PC-3 (cell line): ENCODE data around the gene BMP5. TPM values are rescaled to one million over a fixed set of nuclear protein-coding genes. Genes with fewer than 3 reads are reported as not detected.
"Not testable (repeated sequence)": the region's sequence is repeated elsewhere in the genome, so short reads cannot be mapped to it uniquely, and the experiment has no call there.

Source experiments
- ATAC-seq: fragments of 200-7000 bp; cut with Tn5 transposase; 2 replicates; pipeline ENCODE4 v1.9.1; 2020; ENCODE audit warnings: mild to moderate bottlenecking, moderate library complexity
- BruUV-seq: library from RNA; stranded (reverse); fragments of 400-500 nt; replicated peaks from 2 replicates; lab custom pipeline; 2021; lab: Mats Ljungman, UMichigan
- CTCF ChIA-PET: fragments of 300-600 bp; sonication (Branson Sonifier 250); formaldehyde crosslinking; loops from one replicate; lab custom pipeline; 2022; ENCODE audit warnings: antibody characterized with exemption; lab: Charles Lee
- POLR2A ChIA-PET: fragments of 300-600 bp; sonication (Branson Sonifier 250); formaldehyde crosslinking; loops from one replicate; lab custom pipeline; 2022; ENCODE audit warnings: antibody characterized with exemption; ENCODE audit not compliant: unreplicated experiment; lab: Charles Lee
- DNase-seq: peaks from one replicate; pipeline ENCODE4 v3.0.0-alpha.2; 2015
- H2AFZ ChIP-seq: fragments of 300-600 bp; sonication (generic); 2 replicates; pipeline ENCODE4 v1.6.0; 2016; ENCODE audit warnings: antibody characterized with exemption, low read length
- H3F3A ChIP-seq: fragments of 300-600 bp; sonication (generic); one replicate; pipeline ENCODE4 v1.6.0; 2017; ENCODE audit warnings: antibody characterized with exemption, low read length, control low read depth, mild to moderate bottlenecking; ENCODE audit not compliant: unreplicated experiment
- H3K27ac ChIP-seq: fragments of 300-600 bp; sonication (generic); 2 replicates; pipeline ENCODE4 v1.5.1; 2016; ENCODE audit warnings: mild to moderate bottlenecking, low read length
- H3K27me3 ChIP-seq: fragments of 300-600 bp; sonication (generic); 2 replicates; pipeline ENCODE4 v1.6.1; 2016; ENCODE audit warnings: low read length, mixed read lengths
- H3K36me3 ChIP-seq: fragments of 300-600 bp; sonication (generic); 2 replicates; pipeline ENCODE4 v1.6.1; 2016; ENCODE audit warnings: low read depth, mixed run types, low read length, mixed read lengths
- H3K4me1 ChIP-seq: fragments of 300-600 bp; sonication (generic); 2 replicates; pipeline ENCODE4 v1.5.1; 2016; ENCODE audit warnings: low read length; ENCODE audit not compliant: insufficient read depth
- H3K4me2 ChIP-seq: fragments of 300-600 bp; sonication (generic); 2 replicates; pipeline ENCODE4 v1.6.0; 2016; ENCODE audit warnings: low read length
- H3K4me3 ChIP-seq: fragments of 300-600 bp; sonication (generic); 2 replicates; pipeline ENCODE4 v1.5.1; 2016; ENCODE audit warnings: mild to moderate bottlenecking, low read length, mixed read lengths
- H3K79me2 ChIP-seq: fragments of 300-600 bp; sonication (generic); 2 replicates; pipeline ENCODE4 v1.6.1; 2017; ENCODE audit warnings: low read length, mixed read lengths
- H3K9ac ChIP-seq: fragments of 300-600 bp; sonication (generic); 2 replicates; pipeline ENCODE4 v1.6.0; 2016; ENCODE audit warnings: mild to moderate bottlenecking, low read length
- H3K9me2 ChIP-seq: fragments of 300-600 bp; sonication (generic); replicated peaks from 2 replicates; pipeline ENCODE4 v1.6.1; 2016; ENCODE audit warnings: mixed run types, low read length, mixed read lengths
- H3K9me3 ChIP-seq: fragments of 300-600 bp; sonication (generic); 2 replicates; pipeline ENCODE4 v1.6.1; 2016; ENCODE audit warnings: low read length, mixed read lengths
- H4K20me1 ChIP-seq: fragments of 300-600 bp; sonication (generic); 2 replicates; pipeline ENCODE4 v1.6.1; 2016; ENCODE audit warnings: low read length, mixed read lengths
- EZH2 ChIP-seq: fragments of 300-600 bp; sonication (generic); IDR thresholded peaks from one replicate; pipeline ENCODE4 v1.6.1; 2017; ENCODE audit warnings: antibody characterized with exemption, mild to moderate bottlenecking, low read length; ENCODE audit not compliant: unreplicated experiment
- EZH2phosphoT487 ChIP-seq: fragments of 300-600 bp; sonication (generic); IDR thresholded peaks from 2 replicates; pipeline ENCODE4 v1.6.1; 2018; ENCODE audit warnings: mild to moderate bottlenecking, antibody characterized with exemption, low read length, borderline replicate concordance
- intact Hi-C: fragments of 100-400 bp; cut with micrococcal nuclease; formaldehyde crosslinking; loops from 2 replicates; pipeline ENCODE4 v1.9.0; 2023
- total RNA-seq: library from RNA; depleted of rRNA; stranded (reverse); fragments of >200 nt; gene quantifications from 2 replicates; pipeline ENCODE4 v1.2.3, GENCODE V29; 2014
- TF ChIP-seq, protein P1 (sequence below): fragments of 300-600 bp; sonication (generic); conservative IDR thresholded peaks from 2 replicates; pipeline ENCODE4 v1.5.1; 2017; ENCODE audit warnings: antibody characterized with exemption, low read depth, mild to moderate bottlenecking, low read length

The BMP5 gene
- total RNA-seq, 1 experiment from 2014 or later: not detected

DNA sequence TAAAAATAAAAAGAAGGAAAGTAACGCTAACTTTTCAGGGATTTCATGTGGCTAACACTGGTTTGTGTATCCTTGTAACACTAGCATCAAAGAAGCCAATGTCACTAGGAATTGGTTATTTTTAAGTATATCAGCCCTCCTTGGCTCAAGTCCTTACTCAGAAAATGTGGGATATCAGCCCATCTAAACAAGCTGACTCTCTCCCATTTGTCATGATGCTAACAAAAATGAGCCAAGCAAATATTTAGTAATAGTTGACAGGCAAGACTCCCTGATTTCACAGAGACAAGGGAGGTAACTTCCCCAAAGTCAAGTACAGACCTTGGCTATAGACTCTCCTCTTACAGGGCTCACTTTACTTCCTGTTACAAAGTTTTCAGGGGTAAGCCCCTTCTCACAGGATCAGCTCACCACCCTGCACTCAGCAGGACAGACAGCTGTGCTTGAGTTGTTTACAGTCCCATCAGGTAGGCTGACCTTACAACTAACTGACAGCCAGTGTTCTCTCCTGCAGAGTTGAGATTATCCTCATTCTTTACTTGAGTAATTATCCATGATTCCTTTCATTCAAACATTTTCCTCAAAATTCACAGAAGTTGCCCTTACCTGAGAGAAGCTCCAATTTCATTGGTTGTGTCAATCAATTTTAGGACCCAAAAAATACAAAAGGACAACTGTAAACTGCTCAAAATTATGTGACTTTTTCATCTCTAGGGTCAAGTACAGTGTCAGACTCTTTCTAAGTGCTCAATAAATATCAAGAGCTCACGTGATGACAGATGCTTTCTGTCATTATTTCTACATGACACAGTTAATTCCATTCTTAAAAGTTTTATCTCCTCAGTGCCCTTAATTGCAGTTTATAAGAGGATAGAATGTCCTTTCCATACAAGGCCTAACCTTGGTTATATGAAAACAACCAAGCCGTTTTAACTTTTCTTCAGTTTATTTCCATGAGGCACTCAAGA, 38.1 kb upstream of the BMP5 start:
- no peak overlapping the region for H3K9ac ChIP-seq
- no peaks in the 10 kb centered on the region for H3K36me3 ChIP-seq
- H3K4me1 ChIP-seq: peaks cover 17% of the 10 kb centered on the region
- H4K20me1 ChIP-seq: no peaks in the 10 kb centered on the region
- H3K4me2 ChIP-seq: no peak overlapping the region
- TF ChIP-seq EZH2phosphoT487: no peak
- TF ChIP-seq, protein P1, sequence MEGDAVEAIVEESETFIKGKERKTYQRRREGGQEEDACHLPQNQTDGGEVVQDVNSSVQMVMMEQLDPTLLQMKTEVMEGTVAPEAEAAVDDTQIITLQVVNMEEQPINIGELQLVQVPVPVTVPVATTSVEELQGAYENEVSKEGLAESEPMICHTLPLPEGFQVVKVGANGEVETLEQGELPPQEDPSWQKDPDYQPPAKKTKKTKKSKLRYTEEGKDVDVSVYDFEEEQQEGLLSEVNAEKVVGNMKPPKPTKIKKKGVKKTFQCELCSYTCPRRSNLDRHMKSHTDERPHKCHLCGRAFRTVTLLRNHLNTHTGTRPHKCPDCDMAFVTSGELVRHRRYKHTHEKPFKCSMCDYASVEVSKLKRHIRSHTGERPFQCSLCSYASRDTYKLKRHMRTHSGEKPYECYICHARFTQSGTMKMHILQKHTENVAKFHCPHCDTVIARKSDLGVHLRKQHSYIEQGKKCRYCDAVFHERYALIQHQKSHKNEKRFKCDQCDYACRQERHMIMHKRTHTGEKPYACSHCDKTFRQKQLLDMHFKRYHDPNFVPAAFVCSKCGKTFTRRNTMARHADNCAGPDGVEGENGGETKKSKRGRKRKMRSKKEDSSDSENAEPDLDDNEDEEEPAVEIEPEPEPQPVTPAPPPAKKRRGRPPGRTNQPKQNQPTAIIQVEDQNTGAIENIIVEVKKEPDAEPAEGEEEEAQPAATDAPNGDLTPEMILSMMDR: no peak
- no peak for TF ChIP-seq EZH2
- H3K4me3 ChIP-seq: no peak overlapping the region
- no peaks in the 10 kb centered on the region for H3K9me3 ChIP-seq
- no TSS peak for BruUV-seq
- POLR2A ChIA-PET: no interaction called here
- H3K27ac ChIP-seq: no peak overlapping the region
- CTCF ChIA-PET: no interaction called here
- no peaks in the 10 kb centered on the region for H3K79me2 ChIP-seq
- ATAC-seq (no peak), DNase-seq (peak; percentile 15)
- H3K27me3 ChIP-seq: no peaks in the 10 kb centered on the region
- H3F3A ChIP-seq: no peaks in the 10 kb centered on the region
- H2AFZ ChIP-seq: 0 out of 2 replicates have a peak overlapping the region, but pooled peaks have one; percentile 28
- intact Hi-C loops: no loop called here
- no peaks in the 10 kb centered on the region for H3K9me2 ChIP-seq

DNA sequence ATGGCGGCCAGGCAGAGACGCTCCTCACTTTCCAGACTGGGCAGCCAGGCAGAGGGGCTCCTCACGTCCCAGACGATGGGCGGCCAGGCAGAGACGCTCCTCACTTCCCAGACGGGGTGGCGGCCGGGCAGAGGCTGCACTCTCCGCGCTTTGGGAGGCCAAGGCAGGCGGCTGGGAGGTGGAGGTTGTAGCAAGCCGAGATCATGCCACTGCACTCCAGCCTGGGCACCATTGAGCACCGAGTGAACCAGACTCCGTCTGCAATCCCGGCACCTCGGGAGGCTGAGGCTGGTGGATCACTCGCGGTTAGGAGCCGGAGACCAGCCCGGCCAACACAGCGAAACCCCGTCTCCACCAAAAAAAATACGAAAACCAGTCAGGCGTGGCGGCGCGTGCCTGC, 35.1 kb upstream of the BMP5 start:
- BruUV-seq, H3K9me2 ChIP-seq, H3K4me1 ChIP-seq, H4K20me1 ChIP-seq, POLR2A ChIA-PET, H3K27ac ChIP-seq, H2AFZ ChIP-seq, H3K36me3 ChIP-seq, intact Hi-C loops, DNase-seq, H3K4me3 ChIP-seq, ATAC-seq, H3K9me3 ChIP-seq, H3K27me3 ChIP-seq, H3K9ac ChIP-seq, H3K79me2 ChIP-seq, H3K4me2 ChIP-seq, H3F3A ChIP-seq, CTCF ChIA-PET: not testable (repeated sequence)

DNA sequence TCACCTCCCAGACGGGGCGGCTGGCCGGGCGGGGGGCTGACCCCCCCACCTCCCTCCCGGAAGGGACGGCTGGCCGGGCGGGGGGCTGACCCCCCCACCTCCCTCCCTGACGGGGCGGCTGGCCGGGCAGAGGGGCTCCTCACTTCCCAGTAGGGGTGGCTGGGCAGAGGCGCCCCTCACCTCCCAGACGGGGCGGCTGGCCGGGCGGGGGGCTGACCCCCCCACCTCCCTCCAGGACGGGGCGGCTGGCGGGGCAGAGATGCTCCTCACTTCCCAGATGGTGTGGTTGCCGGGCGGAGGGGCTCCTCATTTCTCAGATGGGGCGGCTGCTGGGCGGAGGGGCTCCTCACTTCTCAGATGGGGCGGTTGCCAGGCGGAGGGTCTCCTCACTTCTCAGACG, 34.5 kb upstream of the BMP5 start:
- POLR2A ChIA-PET, H4K20me1 ChIP-seq: not testable (repeated sequence)

More for the DNA sequence above, 34.5 kb upstream of the BMP5 start:
- CTCF ChIA-PET, H3K9me2 ChIP-seq, H2AFZ ChIP-seq, H3K27ac ChIP-seq, H3K9ac ChIP-seq, BruUV-seq, H3K4me1 ChIP-seq, intact Hi-C loops, H3K27me3 ChIP-seq, H3F3A ChIP-seq, H3K36me3 ChIP-seq, H3K9me3 ChIP-seq, DNase-seq, H3K4me2 ChIP-seq, H3K79me2 ChIP-seq, H3K4me3 ChIP-seq, ATAC-seq: not testable (repeated sequence)
